SK-N-SH (cell line): Measurements from ENCODE around the gene SAMD4B. TPM values are rescaled to one million over a fixed set of nuclear protein-coding genes. Genes with fewer than 3 reads are reported as not detected.

Experiments
- CTCF ChIA-PET: fragments of 300-600, 350-600 bp; formaldehyde crosslinking; extraction: SDS; loops from one replicate; lab custom pipeline; 2021; lab: Yijun Ruan, JAX
- POLR2A ChIA-PET: fragments of 350-600 bp; sonication (Branson Sonifier 250); formaldehyde crosslinking; extraction: SDS; loops from one replicate; lab custom pipeline; 2020; ENCODE audit warnings: antibody characterized with exemption, inconsistent platforms; lab: Yijun Ruan, JAX
- DNase-seq: peaks from one replicate; pipeline ENCODE4 v3.0.0; 2012
- H2AFZ ChIP-seq: fragments of 200-600 bp; sonication (generic); 2 replicates; pipeline ENCODE4 v1.8.1; 2016; ENCODE audit warnings: antibody characterized with exemption, mild to moderate bottlenecking, low read depth
- H3F3A ChIP-seq: fragments of 200-600 bp; sonication (generic); replicated peaks from 2 replicates; pipeline ENCODE3; 2016; ENCODE audit warnings: antibody characterized with exemption, mild to moderate bottlenecking; ENCODE audit not compliant: insufficient read depth
- H3K27ac ChIP-seq, 2 experiments: fragments of 200-500 bp in 1 of 2; fragments of 200-600 bp in 1 of 2; sonication (Bioruptor generic) in 1 of 2; sonication (generic), shearing (Covaris generic) in 1 of 2; 2 replicates each; pipeline versions ENCODE4 v1.5.1 to v1.6.1; 2014 to 2016; ENCODE audit warnings: low read depth in 2 of 2, inconsistent platforms in 1 of 2, low read length in 1 of 2, mild to moderate bottlenecking in 1 of 2, mixed read lengths in 1 of 2
- H3K27me3 ChIP-seq: fragments of 200-600 bp; sonication (generic), shearing (Covaris generic); 2 replicates; pipeline ENCODE4 v1.6.1; 2016; ENCODE audit warnings: mixed run types; ENCODE audit not compliant: insufficient read depth
- H3K36me3 ChIP-seq, 2 experiments: fragments of 200-500 bp in 1 of 2; fragments of 200-600 bp in 1 of 2; sonication (Bioruptor generic) in 1 of 2; sonication (generic) in 1 of 2; replicated peaks in 1 of 2; 2 replicates each; pipeline versions ENCODE3 to v1.5.1; 2014 to 2016; ENCODE audit warnings: low read length in 1 of 2, mild to moderate bottlenecking in 1 of 2; ENCODE audit not compliant: insufficient read depth in 2 of 2, control insufficient read depth in 1 of 2
- H3K4me1 ChIP-seq, 2 experiments: fragments of 200-500 bp in 1 of 2; fragments of 200-600 bp in 1 of 2; sonication (Bioruptor generic) in 1 of 2; sonication (generic), shearing (Covaris generic) in 1 of 2; 2 replicates each; pipeline versions ENCODE4 v1.5.1 to v1.6.1; 2014 to 2016; ENCODE audit warnings: low read depth in 1 of 2, low read length in 1 of 2, mixed run types in 1 of 2; ENCODE audit not compliant: insufficient read depth in 2 of 2, control insufficient read depth in 1 of 2
- H3K4me2 ChIP-seq: fragments of 200-600 bp; sonication (generic), shearing (Covaris generic); 2 replicates; pipeline ENCODE4 v1.6.1; 2017; ENCODE audit warnings: mixed run types
- H3K4me3 ChIP-seq, 2 experiments: fragments of 200-500 bp in 1 of 2; fragments of 200-600 bp in 1 of 2; sonication (Bioruptor generic) in 1 of 2; sonication (generic), shearing (Covaris generic) in 1 of 2; 2 replicates each; pipeline versions ENCODE4 v1.5.1 to v1.8.1; 2014 to 2016; ENCODE audit warnings: low read depth in 2 of 2, inconsistent platforms in 1 of 2, low read length in 1 of 2, mild to moderate bottlenecking in 1 of 2, mixed read lengths in 1 of 2, moderate library complexity in 1 of 2
- H3K79me2 ChIP-seq: fragments of 200-600 bp; sonication (generic); 2 replicates; pipeline ENCODE4 v1.8.1; 2017; ENCODE audit warnings: mild to moderate bottlenecking; ENCODE audit not compliant: insufficient read depth
- H3K9ac ChIP-seq: fragments of 200-600 bp; sonication (generic); 2 replicates; pipeline ENCODE4 v1.6.1; 2017; ENCODE audit warnings: mixed run types
- H3K9me2 ChIP-seq: fragments of 200-600 bp; sonication (generic); 2 replicates; pipeline ENCODE4 v1.6.1; 2017; ENCODE audit warnings: mixed run types
- H3K9me3 ChIP-seq: fragments of 200-600 bp; sonication (generic); 2 replicates; pipeline ENCODE4 v1.6.1; 2017; ENCODE audit warnings: mixed run types, mild to moderate bottlenecking, moderate library complexity
- H4K20me1 ChIP-seq: fragments of 200-600 bp; sonication (generic); 2 replicates; pipeline ENCODE4 v1.6.1; 2017; ENCODE audit warnings: mild to moderate bottlenecking, mixed run types; ENCODE audit not compliant: insufficient read depth
- CHD2 ChIP-seq: fragments of 150-350 bp; IDR thresholded peaks from 2 replicates; pipeline ENCODE4 v1.6.1; 2018; ENCODE audit warnings: low read length; ENCODE audit not compliant: partially characterized antibody
- ELF1 ChIP-seq: IDR thresholded peaks from 2 replicates; pipeline ENCODE4 v1.4.0; 2012
- FOXM1 ChIP-seq: IDR thresholded peaks from 2 replicates; pipeline ENCODE4 v1.4.0; 2012; ENCODE audit warnings: low read depth, mild to moderate bottlenecking
- GATA2 ChIP-seq: sonication (generic); formaldehyde crosslinking; IDR thresholded peaks from 2 replicates; pipeline ENCODE4 v1.5.0; 2020; ENCODE audit warnings: mild to moderate bottlenecking, missing genetic modification reagents
- MXI1 ChIP-seq: IDR thresholded peaks from 2 replicates; pipeline ENCODE4 v1.6.1; 2012; ENCODE audit warnings: mild to moderate bottlenecking, low read depth, low read length, improper control_type of control experiment
- NRF1 ChIP-seq: IDR thresholded peaks from 2 replicates; pipeline ENCODE4 v1.6.1; 2012; ENCODE audit warnings: low read depth, mild to moderate bottlenecking, low read length
- RAD21 ChIP-seq: IDR thresholded peaks from 2 replicates; pipeline ENCODE4 v1.6.1; 2012; ENCODE audit warnings: mild to moderate bottlenecking, low read length
- REST ChIP-seq: IDR thresholded peaks from 2 replicates; pipeline ENCODE4 v1.6.1; 2012; ENCODE audit warnings: mild to moderate bottlenecking, low read depth, low read length, moderate library complexity
- RFX5 ChIP-seq: IDR thresholded peaks from 2 replicates; pipeline ENCODE4 v1.6.1; 2012; ENCODE audit warnings: mild to moderate bottlenecking, improper control_type of control experiment, low read length
- SIN3A ChIP-seq: IDR thresholded peaks from 2 replicates; pipeline ENCODE4 v1.6.1; 2012; ENCODE audit warnings: low read depth, mild to moderate bottlenecking, low read length, moderate library complexity, borderline replicate concordance
- TCF12 ChIP-seq: IDR thresholded peaks from 2 replicates; pipeline ENCODE4 v1.4.0; 2012
- WGBS: methylation state at CpG from one replicate; pipeline ENCODE4 v1.1.6; 2017; ENCODE audit warnings: low lambda C conversion rate; 5-methylcytosine and 5-hydroxymethylcytosine counted together
- polyA plus RNA-seq, 3 experiments: library from polyadenylated mRNA; depleted of rRNA; stranded (reverse); fragments of >200 nt; gene quantifications; 2 replicates each; pipeline ENCODE4 v1.2.3, GENCODE V29; 2012
- TF ChIP-seq, protein P1 (sequence below): IDR thresholded peaks from 2 replicates; pipeline ENCODE4 v1.4.0; 2012; ENCODE audit warnings: low read depth, borderline replicate concordance
- TF ChIP-seq, protein P2 (sequence below): IDR thresholded peaks from 2 replicates; pipeline ENCODE4 v1.4.0; 2012; ENCODE audit warnings: low read depth, borderline replicate concordance
- TF ChIP-seq, protein P3 (sequence below): IDR thresholded peaks from 2 replicates; pipeline ENCODE4 v1.4.0; 2012; ENCODE audit warnings: low read depth

The SAMD4B gene
- polyA plus RNA-seq, 1 of the 3 experiments (the other 2 are of a cell fraction), result 83.0 TPM

GRCh38 chr19:39310558-39311311 is 31.5 kb upstream of the SAMD4B start:
- H3K4me3 ChIP-seq, result no peak overlapping the region
- no peaks in the 10 kb centered on the region for H3F3A ChIP-seq
- no peak overlapping the region for H3K27ac ChIP-seq
- DNase-seq, result no peak
- ChIA-PET CTCF (no interaction called here), POLR2A (no interaction called here)
- no peak overlapping the region for H3K9ac ChIP-seq
- peaks cover 0 to 3% of the 10 kb centered on the region in 2 experiments for H3K36me3 ChIP-seq
- H4K20me1 ChIP-seq, result no peaks in the 10 kb centered on the region
- no peak overlapping the region for H2AFZ ChIP-seq
- no peaks in the 10 kb centered on the region for H3K9me3 ChIP-seq
- H3K4me1 ChIP-seq, result no peaks in the 10 kb centered on the region
- TF ChIP-seq MXI1 (no peak), REST (no peak)
- TF ChIP-seq, protein P1, sequence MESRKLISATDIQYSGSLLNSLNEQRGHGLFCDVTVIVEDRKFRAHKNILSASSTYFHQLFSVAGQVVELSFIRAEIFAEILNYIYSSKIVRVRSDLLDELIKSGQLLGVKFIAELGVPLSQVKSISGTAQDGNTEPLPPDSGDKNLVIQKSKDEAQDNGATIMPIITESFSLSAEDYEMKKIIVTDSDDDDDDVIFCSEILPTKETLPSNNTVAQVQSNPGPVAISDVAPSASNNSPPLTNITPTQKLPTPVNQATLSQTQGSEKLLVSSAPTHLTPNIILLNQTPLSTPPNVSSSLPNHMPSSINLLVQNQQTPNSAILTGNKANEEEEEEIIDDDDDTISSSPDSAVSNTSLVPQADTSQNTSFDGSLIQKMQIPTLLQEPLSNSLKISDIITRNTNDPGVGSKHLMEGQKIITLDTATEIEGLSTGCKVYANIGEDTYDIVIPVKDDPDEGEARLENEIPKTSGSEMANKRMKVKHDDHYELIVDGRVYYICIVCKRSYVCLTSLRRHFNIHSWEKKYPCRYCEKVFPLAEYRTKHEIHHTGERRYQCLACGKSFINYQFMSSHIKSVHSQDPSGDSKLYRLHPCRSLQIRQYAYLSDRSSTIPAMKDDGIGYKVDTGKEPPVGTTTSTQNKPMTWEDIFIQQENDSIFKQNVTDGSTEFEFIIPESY, result no peak
- TF ChIP-seq, all 33 proteins: peak for 0
- H3K27me3 ChIP-seq, result no peaks in the 10 kb centered on the region
- no peaks in the 10 kb centered on the region for H3K9me2 ChIP-seq
- H3K79me2 ChIP-seq, result no peaks in the 10 kb centered on the region
- no peak overlapping the region for H3K4me2 ChIP-seq
- WGBS, result 88% methylated on average over 11 of the region's 11 CpGs

- 97% methylated on average over 36 of the region's 64 CpGs for WGBS
- CTCF ChIA-PET, result interaction anchor here (1.0 to 2.7 kb wide), 2 partner anchors 13 to 204 kb away, joined by 3 to 6 read pairs; no protein-coding TSS in a partner anchor
- H4K20me1 ChIP-seq, result no peaks in the 10 kb centered on the region
- TF ChIP-seq RFX5 (no peak), GATA2 (no peak), FOXM1 (no peak), NRF1 (no peak), TCF12 (no peak), REST (no peak), SIN3A (no peak), RAD21 (no peak), ELF1 (no peak), CHD2 (no peak), MXI1 (no peak)
- TF ChIP-seq, protein P2, sequence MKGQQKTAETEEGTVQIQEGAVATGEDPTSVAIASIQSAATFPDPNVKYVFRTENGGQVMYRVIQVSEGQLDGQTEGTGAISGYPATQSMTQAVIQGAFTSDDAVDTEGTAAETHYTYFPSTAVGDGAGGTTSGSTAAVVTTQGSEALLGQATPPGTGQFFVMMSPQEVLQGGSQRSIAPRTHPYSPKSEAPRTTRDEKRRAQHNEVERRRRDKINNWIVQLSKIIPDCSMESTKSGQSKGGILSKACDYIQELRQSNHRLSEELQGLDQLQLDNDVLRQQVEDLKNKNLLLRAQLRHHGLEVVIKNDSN, result no peak
- TF ChIP-seq, protein P3, sequence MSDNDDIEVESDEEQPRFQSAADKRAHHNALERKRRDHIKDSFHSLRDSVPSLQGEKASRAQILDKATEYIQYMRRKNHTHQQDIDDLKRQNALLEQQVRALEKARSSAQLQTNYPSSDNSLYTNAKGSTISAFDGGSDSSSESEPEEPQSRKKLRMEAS, result no peak
These were observed 28.0 kb upstream of the SAMD4B start for GRCh38 chr19:39314016-39314728.

More at GRCh38 chr19:39314016-39314728, 28.0 kb upstream of the SAMD4B start:
- no peak overlapping the region for H3K9ac ChIP-seq
- no peaks in the 10 kb centered on the region for H3K79me2 ChIP-seq
- H3K9me3 ChIP-seq, result no peaks in the 10 kb centered on the region
- H3K36me3 ChIP-seq, result peaks cover 0 to 3% of the 10 kb centered on the region in 2 experiments
- H3K9me2 ChIP-seq, result no peaks in the 10 kb centered on the region
- no peak overlapping the region for H2AFZ ChIP-seq
- POLR2A ChIA-PET, result no interaction called here
- H3K4me1 ChIP-seq, result peaks cover 0 to 3% of the 10 kb centered on the region in 2 experiments; a peak in 1 of 4 replicates
- DNase-seq, result no peak
- H3K4me2 ChIP-seq, result no peak overlapping the region
- no peak overlapping the region for H3K27ac ChIP-seq
- H3F3A ChIP-seq, result no peaks in the 10 kb centered on the region
- no peak overlapping the region for H3K4me3 ChIP-seq
- no peaks in the 10 kb centered on the region for H3K27me3 ChIP-seq
